ENCODE data around the gene NXPH1.

Gene NXPH1

DNA sequence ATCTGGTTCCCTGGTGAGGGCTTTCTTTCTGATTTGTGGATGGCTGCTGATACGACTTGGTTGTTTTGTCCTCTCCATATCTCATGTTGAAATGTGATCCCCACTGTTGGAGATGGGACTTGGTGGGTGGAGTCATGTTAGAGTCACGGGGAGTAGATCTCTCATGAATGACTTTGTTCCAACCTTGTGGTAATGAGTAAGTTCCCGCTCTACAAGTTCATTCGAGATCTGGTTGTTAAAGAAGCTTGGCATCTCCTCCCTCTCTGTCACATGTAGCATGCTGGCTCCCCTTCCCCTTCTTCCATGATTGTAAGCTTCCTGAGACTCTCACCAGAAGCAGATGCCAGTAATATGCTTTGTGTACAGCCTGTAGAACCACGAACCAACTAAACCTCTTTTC is 37.1 kb upstream of the NXPH1 start:
- FAIRE-seq: no peak

DNA sequence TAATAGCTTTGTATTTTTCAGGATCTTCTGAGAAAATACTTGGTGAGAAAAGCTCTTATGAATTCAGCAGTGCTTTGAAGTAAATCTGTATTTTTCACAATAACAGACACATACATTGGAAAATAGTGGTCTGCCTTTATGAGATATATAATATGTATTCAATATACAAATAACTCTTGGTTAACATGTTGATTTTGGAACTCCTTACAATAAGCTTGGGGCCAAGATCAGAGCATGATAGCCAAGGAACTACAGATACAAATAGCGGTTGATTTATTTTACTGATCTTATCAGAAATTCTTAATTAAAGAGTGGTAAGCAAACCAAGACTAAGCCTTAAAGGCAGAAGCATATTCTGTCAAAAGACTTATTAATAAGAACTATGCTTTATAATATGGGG is 24.5 kb upstream of the NXPH1 start:
- TF ChIP-seq PAX5 (IDR thresholded peaks at IDR 0.05; ENCODE audit: insufficient read depth, low read length, severe bottlenecking) (no peak), POU2F2 (IDR thresholded peaks at IDR 0.05; ENCODE audit: low read depth, low read length) (no peak), TAF1 (IDR thresholded peaks at IDR 0.05; ENCODE audit: low read depth, low read length) (no peak), POLR2AphosphoS5 (IDR thresholded peaks at IDR 0.05; ENCODE audit: low read depth, low read length) (no peak), SPI1 (IDR thresholded peaks at IDR 0.05; ENCODE audit: low read depth, low read length) (no peak), POLR2A (IDR thresholded peaks at IDR 0.05; ENCODE audit: low read depth, low read length) (no peak)
- FAIRE-seq: no peak
- DNase-seq (ENCODE audit: insufficient read length, low spot score): no peak

More for the DNA sequence above, 37.1 kb upstream of the NXPH1 start:
- no peak for DNase-seq (ENCODE audit: insufficient read length, low spot score)
- TF ChIP-seq SPI1 (IDR thresholded peaks at IDR 0.05; ENCODE audit: low read depth, low read length) (no peak), POLR2AphosphoS5 (IDR thresholded peaks at IDR 0.05; ENCODE audit: low read depth, low read length) (no peak), POLR2A (IDR thresholded peaks at IDR 0.05; ENCODE audit: low read depth, low read length) (no peak), POU2F2 (IDR thresholded peaks at IDR 0.05; ENCODE audit: low read depth, low read length) (no peak), TAF1 (IDR thresholded peaks at IDR 0.05; ENCODE audit: low read depth, low read length) (no peak), PAX5 (IDR thresholded peaks at IDR 0.05; ENCODE audit: insufficient read depth, low read length, severe bottlenecking) (no peak)

DNA sequence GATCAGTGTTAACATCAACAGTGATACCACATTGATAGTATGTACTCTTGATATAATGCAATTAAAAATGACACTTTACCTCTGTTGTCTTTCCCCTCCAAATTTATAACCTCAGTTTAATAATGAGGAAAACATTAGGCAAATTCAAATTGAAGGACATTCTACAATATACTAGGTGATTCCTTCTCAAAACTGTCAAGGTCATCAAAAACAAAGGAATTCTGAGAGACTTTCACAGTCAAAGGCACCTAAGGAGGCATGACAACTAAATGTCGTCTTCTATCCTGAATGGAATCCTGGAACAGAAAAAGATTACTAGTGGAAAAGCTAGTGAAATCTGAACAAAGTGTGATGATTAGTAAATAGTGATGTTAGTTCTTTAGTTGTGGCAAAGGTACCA is 22.3 kb upstream of the NXPH1 start:
- FAIRE-seq (no peak), DNase-seq (ENCODE audit: insufficient read length, low spot score) (no peak)
- no peak for TF ChIP-seq POU2F2 (IDR thresholded peaks at IDR 0.05; ENCODE audit: low read depth, low read length)
- no peak for TF ChIP-seq SPI1 (IDR thresholded peaks at IDR 0.05; ENCODE audit: low read depth, low read length)
- no peak for TF ChIP-seq POLR2AphosphoS5 (IDR thresholded peaks at IDR 0.05; ENCODE audit: low read depth, low read length)
- no peak for TF ChIP-seq PAX5 (IDR thresholded peaks at IDR 0.05; ENCODE audit: insufficient read depth, low read length, severe bottlenecking)
- no peak for TF ChIP-seq POLR2A (IDR thresholded peaks at IDR 0.05; ENCODE audit: low read depth, low read length)
- TF ChIP-seq TAF1 (IDR thresholded peaks at IDR 0.05; ENCODE audit: low read depth, low read length): no peak

DNA sequence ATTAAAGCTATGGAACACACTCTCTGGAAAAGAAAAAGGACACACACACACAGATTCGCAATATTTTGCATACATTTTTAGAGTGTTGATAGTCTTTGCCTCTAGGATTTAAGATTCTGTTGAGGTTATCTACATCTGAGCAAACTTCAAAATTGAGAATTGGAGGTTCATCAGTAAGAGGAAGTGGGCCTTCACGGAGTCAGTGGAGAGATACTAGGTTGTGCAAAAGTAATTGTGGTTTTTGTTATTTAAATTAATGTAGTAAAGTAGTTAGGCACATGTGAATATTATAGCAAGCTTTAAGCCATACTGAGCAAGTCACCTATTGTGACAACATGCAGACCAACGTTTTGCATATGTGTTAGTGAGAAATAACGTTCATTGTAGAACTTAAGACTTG is 19.8 kb upstream of the NXPH1 start:
- TF ChIP-seq POU2F2 (IDR thresholded peaks at IDR 0.05; ENCODE audit: low read depth, low read length): no peak
- no peak for TF ChIP-seq POLR2A (IDR thresholded peaks at IDR 0.05; ENCODE audit: low read depth, low read length)
- no peak for TF ChIP-seq TAF1 (IDR thresholded peaks at IDR 0.05; ENCODE audit: low read depth, low read length)
- DNase-seq (ENCODE audit: insufficient read length, low spot score) (no peak), FAIRE-seq (no peak)

DNA sequence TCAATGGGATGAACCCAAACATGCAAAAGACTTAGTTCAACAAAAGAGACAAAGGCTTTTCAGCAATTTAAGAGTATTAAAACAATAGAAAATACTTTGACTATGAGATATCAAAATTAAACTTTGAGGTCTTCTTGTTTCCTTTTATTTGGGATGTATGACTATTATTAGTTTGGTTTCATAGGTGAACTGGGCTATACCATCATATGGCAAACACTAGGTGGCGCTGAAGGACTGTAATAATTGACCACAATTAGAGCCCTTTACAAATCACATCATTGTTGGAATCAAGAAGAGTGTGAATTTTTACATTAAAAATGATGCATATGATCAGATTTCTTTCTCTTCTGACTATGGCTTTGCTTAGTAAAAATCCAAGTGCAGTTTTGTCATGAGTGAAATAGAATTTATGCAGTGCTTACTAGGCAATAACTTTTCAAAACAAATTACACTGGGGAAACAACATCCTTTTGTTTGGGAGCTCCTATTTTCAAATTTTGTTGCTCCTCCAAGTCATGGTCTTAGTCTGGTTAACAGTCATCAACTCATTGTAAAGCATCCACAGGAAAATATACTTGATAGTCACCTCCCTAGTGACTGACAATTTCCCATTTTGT is 14.7 kb upstream of the NXPH1 start:
- no peak for DNase-seq (ENCODE audit: insufficient read length, low spot score)
- TF ChIP-seq SPI1 (IDR thresholded peaks at IDR 0.05; ENCODE audit: low read depth, low read length) (no peak), POLR2A (IDR thresholded peaks at IDR 0.05; ENCODE audit: low read depth, low read length) (no peak), PAX5 (IDR thresholded peaks at IDR 0.05; ENCODE audit: insufficient read depth, low read length, severe bottlenecking) (no peak), TAF1 (IDR thresholded peaks at IDR 0.05; ENCODE audit: low read depth, low read length) (no peak), POLR2AphosphoS5 (IDR thresholded peaks at IDR 0.05; ENCODE audit: low read depth, low read length) (no peak), POU2F2 (IDR thresholded peaks at IDR 0.05; ENCODE audit: low read depth, low read length) (no peak)
- peak; percentile 79 for FAIRE-seq

DNA sequence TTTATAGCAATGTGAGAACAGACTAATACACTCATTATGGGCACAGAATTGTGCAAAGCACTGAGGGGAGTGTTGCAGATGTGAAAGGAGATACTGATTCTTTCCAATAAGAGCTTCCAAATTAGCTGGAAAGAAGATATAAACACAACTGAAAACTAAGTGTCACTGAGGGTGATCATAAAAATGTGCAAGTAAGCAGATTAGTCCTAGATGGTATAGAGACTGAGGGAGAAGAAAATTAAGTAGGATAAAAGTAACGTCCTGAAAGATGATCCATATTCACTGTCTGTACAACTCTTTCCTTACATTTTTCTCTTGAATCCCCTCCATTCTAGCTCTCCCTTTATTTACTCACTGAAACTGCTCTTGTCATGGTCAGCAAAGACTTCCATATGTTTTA is 11.2 kb upstream of the NXPH1 start:
- no peak for FAIRE-seq
- TF ChIP-seq POU2F2 (IDR thresholded peaks at IDR 0.05; ENCODE audit: low read depth, low read length): no peak
- no peak for TF ChIP-seq POLR2AphosphoS5 (IDR thresholded peaks at IDR 0.05; ENCODE audit: low read depth, low read length)
- no peak for TF ChIP-seq PAX5 (IDR thresholded peaks at IDR 0.05; ENCODE audit: insufficient read depth, low read length, severe bottlenecking)
- TF ChIP-seq SPI1 (IDR thresholded peaks at IDR 0.05; ENCODE audit: low read depth, low read length): no peak
- no peak for TF ChIP-seq TAF1 (IDR thresholded peaks at IDR 0.05; ENCODE audit: low read depth, low read length)
- TF ChIP-seq POLR2A (IDR thresholded peaks at IDR 0.05; ENCODE audit: low read depth, low read length): no peak
- DNase-seq (ENCODE audit: insufficient read length, low spot score): no peak

DNA sequence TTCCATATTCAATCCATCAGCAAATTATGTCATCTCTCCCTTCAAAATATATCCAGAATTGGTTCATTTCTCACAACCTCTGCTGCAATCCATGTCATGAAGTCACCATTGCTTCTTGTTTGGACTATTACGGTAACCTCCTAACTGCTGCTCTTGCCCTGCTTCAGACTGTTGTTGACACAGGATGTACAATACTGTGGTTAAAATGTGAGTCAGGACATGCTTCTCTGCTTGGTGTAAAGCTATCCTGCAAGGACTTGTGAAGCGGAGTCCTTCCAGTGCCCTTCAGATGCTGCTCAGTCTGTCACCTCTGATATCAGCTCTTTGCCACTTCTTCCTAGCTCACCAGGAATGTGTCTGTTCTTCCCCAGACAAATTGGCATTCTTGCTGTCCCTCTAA is 10.4 kb upstream of the NXPH1 start:
- FAIRE-seq (no peak), DNase-seq (ENCODE audit: insufficient read length, low spot score) (no peak)
- TF ChIP-seq POU2F2 (IDR thresholded peaks at IDR 0.05; ENCODE audit: low read depth, low read length): no peak
- TF ChIP-seq TAF1 (IDR thresholded peaks at IDR 0.05; ENCODE audit: low read depth, low read length): no peak
- TF ChIP-seq PAX5 (IDR thresholded peaks at IDR 0.05; ENCODE audit: insufficient read depth, low read length, severe bottlenecking): no peak
- no peak for TF ChIP-seq POLR2AphosphoS5 (IDR thresholded peaks at IDR 0.05; ENCODE audit: low read depth, low read length)

DNA sequence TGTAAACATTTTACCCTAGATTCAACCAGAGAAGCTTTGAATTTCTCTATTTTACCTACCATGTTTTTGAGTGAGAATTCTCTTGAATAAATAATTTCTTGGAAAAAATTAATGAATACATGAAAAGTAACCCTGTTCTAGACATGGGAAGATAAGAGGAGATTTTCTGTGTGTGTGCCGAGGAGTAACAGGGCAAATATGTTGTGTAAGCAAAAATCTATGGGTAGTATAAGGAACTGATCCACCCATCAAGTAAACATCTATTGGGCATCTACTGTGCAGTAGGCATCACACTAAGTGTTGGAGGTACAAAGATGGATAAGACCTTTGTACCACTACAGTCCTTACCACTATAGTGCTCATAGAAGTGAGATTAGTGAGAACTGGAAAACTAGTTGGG is 8.2 kb upstream of the NXPH1 start:
- no peak for FAIRE-seq
- no peak for TF ChIP-seq PAX5 (IDR thresholded peaks at IDR 0.05; ENCODE audit: insufficient read depth, low read length, severe bottlenecking)
- no peak for TF ChIP-seq POLR2A (IDR thresholded peaks at IDR 0.05; ENCODE audit: low read depth, low read length)
- TF ChIP-seq POLR2AphosphoS5 (IDR thresholded peaks at IDR 0.05; ENCODE audit: low read depth, low read length): no peak
- TF ChIP-seq TAF1 (IDR thresholded peaks at IDR 0.05; ENCODE audit: low read depth, low read length): no peak
- TF ChIP-seq SPI1 (IDR thresholded peaks at IDR 0.05; ENCODE audit: low read depth, low read length): no peak
- no peak for TF ChIP-seq POU2F2 (IDR thresholded peaks at IDR 0.05; ENCODE audit: low read depth, low read length)
- no peak for DNase-seq (ENCODE audit: insufficient read length, low spot score)

DNA sequence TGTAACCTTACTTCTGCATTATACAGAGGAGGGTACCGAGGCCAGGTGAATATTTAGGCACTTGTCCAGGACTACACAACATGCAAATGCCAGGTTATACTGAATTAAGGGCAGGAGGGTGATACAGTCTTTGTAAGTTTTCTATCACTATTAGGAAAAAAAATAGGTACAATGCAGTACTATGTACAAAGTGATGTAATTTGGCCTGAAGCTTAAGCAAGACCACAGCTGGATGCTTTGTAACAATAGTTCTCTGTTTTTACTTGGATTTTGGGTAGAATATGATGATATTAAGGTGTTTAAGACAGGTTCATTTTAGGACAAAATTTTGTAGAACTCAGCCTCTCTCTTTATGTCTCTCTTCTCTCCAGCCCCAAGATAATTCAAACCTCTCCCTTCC is 2.8 kb upstream of the NXPH1 start:
- FAIRE-seq (no peak), DNase-seq (ENCODE audit: insufficient read length, low spot score) (no peak)
- TF ChIP-seq POU2F2 (IDR thresholded peaks at IDR 0.05; ENCODE audit: low read depth, low read length): no peak
- TF ChIP-seq TAF1 (IDR thresholded peaks at IDR 0.05; ENCODE audit: low read depth, low read length): no peak
- TF ChIP-seq POLR2AphosphoS5 (IDR thresholded peaks at IDR 0.05; ENCODE audit: low read depth, low read length): no peak
- TF ChIP-seq PAX5 (IDR thresholded peaks at IDR 0.05; ENCODE audit: insufficient read depth, low read length, severe bottlenecking): no peak
- no peak for TF ChIP-seq SPI1 (IDR thresholded peaks at IDR 0.05; ENCODE audit: low read depth, low read length)
- TF ChIP-seq POLR2A (IDR thresholded peaks at IDR 0.05; ENCODE audit: low read depth, low read length): no peak
